Measurements from ENCODE around the gene SRA1. TPM values are rescaled to one million over a fixed set of nuclear protein-coding genes. Genes with fewer than 3 reads are reported as not detected.

The SRA1 gene
- total and polyA plus RNA-seq, 12 donors = 22.7 to 42.2 (median 32.5) TPM

DNA sequence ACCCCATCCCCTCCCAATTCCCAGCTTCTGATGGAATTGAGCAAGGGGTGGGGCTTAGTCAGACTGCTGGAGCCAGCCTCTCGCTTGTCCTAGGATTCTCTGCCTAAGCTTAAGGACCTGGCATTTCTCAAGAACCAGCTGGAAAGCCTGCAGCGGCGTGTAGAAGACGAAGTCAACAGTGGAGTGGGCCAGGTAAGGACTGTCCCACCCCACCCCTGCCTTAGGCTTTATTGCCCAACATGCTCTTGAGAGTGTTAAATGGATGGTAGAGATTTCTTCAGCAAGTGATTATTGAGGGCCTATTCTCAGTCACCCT is 8.5 kb upstream of the SRA1 start:
- intact Hi-C loops (cut with DNase I) = loop anchor here in 8 of 10 donors (2.0 to 10.0 kb wide), 4 partner anchors 67 to 73 kb away; partner anchors contain the start of genes TMCO6 (in 7 of the 8) and CD14 (in 3 of the 8)
- H3K4me3 ChIP-seq = peak overlapping the region in 8 of 10 donors; percentile 57 to 86 (median 70)
- DNase-seq (no peak), ATAC-seq (no peak)
- no peaks in the 10 kb centered on the region for H3K27me3 ChIP-seq
- no peaks in the 10 kb centered on the region for H3K9me3 ChIP-seq
- H3K4me1 ChIP-seq = peaks cover 7 to 80% (median 68%) of the 10 kb centered on the region in 9 donors
- peak overlapping the region in 7 of 10 donors; percentile 88 to 98 (median 94) for H3K27ac ChIP-seq
- TF ChIP-seq, protein P1, sequence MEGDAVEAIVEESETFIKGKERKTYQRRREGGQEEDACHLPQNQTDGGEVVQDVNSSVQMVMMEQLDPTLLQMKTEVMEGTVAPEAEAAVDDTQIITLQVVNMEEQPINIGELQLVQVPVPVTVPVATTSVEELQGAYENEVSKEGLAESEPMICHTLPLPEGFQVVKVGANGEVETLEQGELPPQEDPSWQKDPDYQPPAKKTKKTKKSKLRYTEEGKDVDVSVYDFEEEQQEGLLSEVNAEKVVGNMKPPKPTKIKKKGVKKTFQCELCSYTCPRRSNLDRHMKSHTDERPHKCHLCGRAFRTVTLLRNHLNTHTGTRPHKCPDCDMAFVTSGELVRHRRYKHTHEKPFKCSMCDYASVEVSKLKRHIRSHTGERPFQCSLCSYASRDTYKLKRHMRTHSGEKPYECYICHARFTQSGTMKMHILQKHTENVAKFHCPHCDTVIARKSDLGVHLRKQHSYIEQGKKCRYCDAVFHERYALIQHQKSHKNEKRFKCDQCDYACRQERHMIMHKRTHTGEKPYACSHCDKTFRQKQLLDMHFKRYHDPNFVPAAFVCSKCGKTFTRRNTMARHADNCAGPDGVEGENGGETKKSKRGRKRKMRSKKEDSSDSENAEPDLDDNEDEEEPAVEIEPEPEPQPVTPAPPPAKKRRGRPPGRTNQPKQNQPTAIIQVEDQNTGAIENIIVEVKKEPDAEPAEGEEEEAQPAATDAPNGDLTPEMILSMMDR (IDR thresholded peaks at IDR 0.05) = no peak
- 71 to 75% methylated on average over 4 of the region's 4 CpGs for WGBS, 2 donors
- peaks cover 0 to 50% (median 19%) of the 10 kb centered on the region in 9 donors for H3K36me3 ChIP-seq

DNA sequence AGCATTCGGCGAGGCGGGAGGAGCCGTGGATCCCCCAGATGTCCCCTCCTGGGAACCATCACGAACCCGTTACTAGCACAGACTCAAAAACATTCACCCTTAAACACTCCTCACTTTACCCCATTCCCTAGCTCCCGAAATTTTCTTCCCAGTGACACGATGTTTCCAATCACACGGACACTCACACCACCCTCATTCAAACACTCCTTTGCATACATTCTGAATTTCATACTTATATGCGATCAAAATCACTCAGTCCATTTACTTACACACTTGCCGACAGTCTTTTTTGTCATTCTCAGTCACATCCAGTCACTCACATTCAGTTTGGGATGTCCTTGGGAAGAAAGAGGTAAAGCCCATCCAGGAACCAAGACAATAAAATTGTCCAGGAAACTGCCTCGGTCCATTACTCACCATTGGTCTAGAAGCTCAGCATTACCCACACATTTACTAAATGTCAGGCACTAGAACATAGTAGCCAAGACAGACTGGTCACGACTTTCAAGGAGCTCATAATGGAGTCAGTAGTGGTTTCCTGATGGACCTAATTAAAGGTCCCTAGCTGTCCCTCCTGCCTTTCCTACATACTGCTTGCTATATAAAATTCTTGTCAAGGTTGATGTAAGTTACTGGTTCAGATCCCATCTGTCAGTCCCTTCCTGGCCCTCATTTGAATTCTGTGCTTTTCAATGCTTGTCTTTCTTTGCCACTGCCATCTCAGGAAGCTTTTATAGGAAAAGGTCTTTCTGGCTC is 7.9 kb upstream of the SRA1 start:
- WGBS, 2 donors = 5 to 8% methylated on average over 13 of the region's 13 CpGs
- peak overlapping the region; percentile 57 to 86 (median 70) for H3K4me3 ChIP-seq
- peaks cover 0 to 51% (median 19%) of the 10 kb centered on the region in 9 donors for H3K36me3 ChIP-seq
- TF ChIP-seq, protein P1 (IDR thresholded peaks at IDR 0.05) = no peak
- H3K4me1 ChIP-seq = peaks cover 7 to 75% (median 64%) of the 10 kb centered on the region in 9 donors
- no peaks in the 10 kb centered on the region for H3K9me3 ChIP-seq
- intact Hi-C loops (cut with DNase I) = loop anchor here in 8 of 10 donors (2.0 to 10.0 kb wide), 4 partner anchors 67 to 74 kb away; partner anchors contain the start of genes TMCO6 (in 7 of the 8) and CD14 (in 3 of the 8)
- no peaks in the 10 kb centered on the region for H3K27me3 ChIP-seq
- DNase-seq (no peak), ATAC-seq (no peak)
- peak overlapping the region; percentile 88 to 98 (median 94) for H3K27ac ChIP-seq

DNA sequence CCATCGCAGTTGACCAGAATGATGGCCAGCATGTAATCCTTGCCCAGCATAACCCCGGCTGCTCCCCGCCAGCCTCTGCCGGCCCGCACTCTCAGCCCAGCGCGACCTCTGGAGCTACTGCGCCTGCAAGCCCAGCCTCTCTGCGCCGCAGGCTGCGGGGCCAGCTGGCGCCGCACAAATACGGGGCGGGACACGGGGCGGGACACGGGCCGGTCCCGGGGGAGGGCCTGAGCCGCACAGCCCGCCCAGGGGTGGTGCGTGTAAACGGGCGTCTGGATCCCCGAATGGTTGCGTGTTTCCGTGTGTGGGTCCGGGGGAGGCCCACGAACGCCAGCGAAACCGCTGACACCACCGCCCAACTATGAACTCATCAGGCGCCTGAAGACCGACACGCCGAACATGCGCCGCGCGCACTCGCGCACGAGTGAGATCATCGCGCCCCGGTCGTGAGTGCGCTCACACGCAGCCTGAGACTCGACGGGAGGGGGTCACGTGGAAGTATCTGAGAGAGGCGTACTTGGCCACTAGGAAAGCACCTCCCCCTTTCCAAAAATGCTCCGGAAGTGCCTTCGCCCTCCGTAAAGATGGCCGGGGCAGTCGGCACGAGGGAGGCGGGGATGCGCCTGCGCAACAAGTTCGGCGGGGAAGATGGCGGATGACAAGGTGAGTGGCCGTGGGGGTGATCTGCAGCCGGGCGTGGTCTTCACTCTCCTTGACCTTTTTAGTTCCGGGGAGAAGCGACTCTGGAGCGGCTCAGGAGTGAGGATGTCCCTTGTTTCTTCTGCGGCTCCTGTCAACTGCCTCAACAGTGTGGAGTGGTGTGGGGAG is 7.1 kb upstream of the SRA1 start, which contains the start of the genes APBB3 and SLC35A4:
APBB3 (minus strand) TSS at position 403 of the 828 bp plus-strand sequence; CDS start at position 50, 353 bp downstream.
SLC35A4 (plus strand) TSS at position 633 of the 828 bp plus-strand sequence. CDS start 2,342 bp downstream, outside the sequence.
- H3K36me3 ChIP-seq = peaks cover 0 to 54% (median 19%) of the 10 kb centered on the region in 9 donors
- TF ChIP-seq, protein P1 (IDR thresholded peaks at IDR 0.05) = no peak
- peak; percentile 93 to 96 (median 94) for ATAC-seq
- peaks cover 7 to 67% (median 56%) of the 10 kb centered on the region in 9 donors for H3K4me1 ChIP-seq
- DNase-seq = peak; percentile 92 to 98
- peak within 1 kb of the TSS; percentile 88 to 98 (median 94) for H3K27ac ChIP-seq
- H3K4me3 ChIP-seq = peak within 1 kb of the TSS; percentile 57 to 86 (median 70)
- H3K27me3 ChIP-seq = no peaks in the 10 kb centered on the region
- intact Hi-C loops (cut with DNase I) = loop anchor here in 9 of 10 donors (1.0 to 10.0 kb wide), 6 partner anchors 17 to 83 kb away; partner anchors contain the start of genes TMCO6 (in 7 of the 9), CD14 (in 3 of the 9), EIF4EBP3 (in 1 of the 9) and IK (in 1 of the 9)
- WGBS, 2 donors = 0 to 1% methylated on average over 71 to 74 of the region's 74 CpGs
- no peaks in the 10 kb centered on the region for H3K9me3 ChIP-seq
